Fibroblast of skin of back (primary cell): Measurements from ENCODE around the gene PSMF1.

Experiments used
- DNase-seq: peaks from one replicate; pipeline ENCODE4 v3.0.0-alpha.2; 2013

PSMF1 gene

GRCh38 chr20:1191299-1191698, 72.9 kb downstream of the PSMF1 start:
- no peak for DNase-seq

GRCh38 chr20:1195226-1195625, 76.8 kb downstream of the PSMF1 start:
- DNase-seq = no peak

- DNase-seq = no peak
Observed at GRCh38 chr20:1196634-1197033, 78.2 kb downstream of the PSMF1 start.

- no peak for DNase-seq
Observed at GRCh38 chr20:1197801-1198200, 79.4 kb downstream of the PSMF1 start.

GRCh38 chr20:1198751-1199150, 80.3 kb downstream of the PSMF1 start:
- DNase-seq = no peak

GRCh38 chr20:1199212-1199873, 80.9 kb downstream of the PSMF1 start:
- no peak for DNase-seq

- DNase-seq = no peak
Observed at GRCh38 chr20:1199964-1200363, 81.6 kb downstream of the PSMF1 start.

- DNase-seq = no peak
Observed at GRCh38 chr20:1202762-1203504, 84.5 kb downstream of the PSMF1 start, which contains the start of gene C20orf202. Gene C20orf202 (plus strand): TSS chr20:1203454. CDS start chr20:1203586, 132 bp downstream.

GRCh38 chr20:1203630-1204029, 85.2 kb downstream of the PSMF1 start:
- DNase-seq = no peak

- DNase-seq = no peak
Observed at GRCh38 chr20:1204113-1204512, 85.7 kb downstream of the PSMF1 start.

GRCh38 chr20:1204576-1204975, 86.2 kb downstream of the PSMF1 start:
- DNase-seq = no peak

GRCh38 chr20:1205802-1206201, 87.4 kb downstream of the PSMF1 start:
- DNase-seq = no peak

- DNase-seq = no peak
Observed at GRCh38 chr20:1206366-1207148, 88.2 kb downstream of the PSMF1 start.

- no peak for DNase-seq
Observed at GRCh38 chr20:1207293-1207878, 89.0 kb downstream of the PSMF1 start.

- no peak for DNase-seq
Observed at GRCh38 chr20:1209447-1210387, 91.3 kb downstream of the PSMF1 start.

- DNase-seq = no peak
Observed at GRCh38 chr20:1210501-1210900, 92.1 kb downstream of the PSMF1 start.

- DNase-seq = no peak
Observed at GRCh38 chr20:1212023-1212422, 93.6 kb downstream of the PSMF1 start.

- peak; percentile 61 for DNase-seq
Observed at GRCh38 chr20:1212607-1213396, 94.4 kb downstream of the PSMF1 start.

GRCh38 chr20:1214838-1215261, 96.4 kb downstream of the PSMF1 start:
- no peak for DNase-seq

GRCh38 chr20:1215386-1216170, 97.2 kb downstream of the PSMF1 start:
- no peak for DNase-seq
